ENCODE measurements around the gene PTGDR2.

Gene PTGDR2

GRCh38 chr11:60809249-60809648, 46.5 kb downstream of the PTGDR2 start:
- Mint-ChIP-seq H3K4me1 (ENCODE audit: low read depth) (peaks cover 27% of the 10 kb centered on the region), H3K9me3 (no peaks in the 10 kb centered on the region), H3K27ac (no peak overlapping the region), H3K36me3 (ENCODE audit: low read depth) (no peaks in the 10 kb centered on the region), H3K4me3 (no peak overlapping the region), H3K27me3 (peaks cover 28% of the 10 kb centered on the region)
- intact Hi-C loops (cut with micrococcal nuclease) = no loop called here

GRCh38 chr11:60803273-60803936, 52.3 kb downstream of the PTGDR2 start:
- Mint-ChIP-seq H3K4me1 (ENCODE audit: low read depth) (no peaks in the 10 kb centered on the region), H3K27ac (no peak overlapping the region), H3K27me3 (peaks cover 22% of the 10 kb centered on the region), H3K4me3 (no peak overlapping the region), H3K9me3 (no peaks in the 10 kb centered on the region), H3K36me3 (ENCODE audit: low read depth) (no peaks in the 10 kb centered on the region)
- intact Hi-C loops (cut with micrococcal nuclease) = no loop called here

GRCh38 chr11:60801194-60801593, 54.6 kb downstream of the PTGDR2 start:
- intact Hi-C loops (cut with micrococcal nuclease) = no loop called here
- H3K4me1 Mint-ChIP-seq (ENCODE audit: low read depth) = no peaks in the 10 kb centered on the region
- peaks cover 22% of the 10 kb centered on the region for H3K27me3 Mint-ChIP-seq
- no peak overlapping the region for H3K4me3 Mint-ChIP-seq
- no peaks in the 10 kb centered on the region for H3K9me3 Mint-ChIP-seq
- no peak overlapping the region for H3K27ac Mint-ChIP-seq
- no peaks in the 10 kb centered on the region for H3K36me3 Mint-ChIP-seq (ENCODE audit: low read depth)
